ENCODE data around the gene PLAU.
A peak's percentile ranks its signal among the peaks of the same experiment; 100 is the strongest.
"Not testable (repeated sequence)": the region's sequence is repeated elsewhere in the genome, so short reads cannot be mapped to it uniquely, and the experiment has no call there.

The PLAU gene

GRCh38 chr10:73940634-73941221 is 29.8 kb downstream of the PLAU start:
- no peaks in the 10 kb centered on the region for H3K9me3 Mint-ChIP-seq

GRCh38 chr10:73941300-73941699 is 30.4 kb downstream of the PLAU start:
- Mint-ChIP-seq H3K4me3 (peak overlapping the region; percentile 69), H3K27me3 (no peaks in the 10 kb centered on the region), H3K4me1 (peaks cover 9% of the 10 kb centered on the region), H3K36me3 (no peaks in the 10 kb centered on the region), H3K27ac (peak overlapping the region; percentile 72), H3K9me3 (no peaks in the 10 kb centered on the region)
- ATAC-seq, result no peak

More at GRCh38 chr10:73940634-73941221, 29.8 kb downstream of the PLAU start:
- Mint-ChIP-seq H3K4me1 (peaks cover 9% of the 10 kb centered on the region), H3K4me3 (peak overlapping the region; percentile 69), H3K27me3 (no peaks in the 10 kb centered on the region), H3K27ac (peak overlapping the region; percentile 72), H3K36me3 (no peaks in the 10 kb centered on the region)
- ATAC-seq, result peak; percentile 94

- H3K4me1 Mint-ChIP-seq, result peaks cover 9% of the 10 kb centered on the region
- no peaks in the 10 kb centered on the region for H3K27me3 Mint-ChIP-seq
- no peak overlapping the region for H3K27ac Mint-ChIP-seq
- H3K9me3 Mint-ChIP-seq, result no peaks in the 10 kb centered on the region
- no peak for ATAC-seq
- no peak overlapping the region for H3K4me3 Mint-ChIP-seq
- no peaks in the 10 kb centered on the region for H3K36me3 Mint-ChIP-seq
These were observed 33.6 kb downstream of the PLAU start for GRCh38 chr10:73944356-73945100.

GRCh38 chr10:73946253-73947145 is 35.6 kb downstream of the PLAU start:
- Mint-ChIP-seq H3K9me3 (no peaks in the 10 kb centered on the region), H3K27ac (no peak overlapping the region), H3K4me3 (no peak overlapping the region), H3K36me3 (no peaks in the 10 kb centered on the region), H3K27me3 (no peaks in the 10 kb centered on the region), H3K4me1 (no peaks in the 10 kb centered on the region)
- no peak for ATAC-seq

- no peak for ATAC-seq
- Mint-ChIP-seq H3K4me1 (no peaks in the 10 kb centered on the region), H3K27ac (no peak overlapping the region), H3K4me3 (no peak overlapping the region), H3K36me3 (no peaks in the 10 kb centered on the region), H3K27me3 (no peaks in the 10 kb centered on the region), H3K9me3 (no peaks in the 10 kb centered on the region)
These were observed 38.2 kb downstream of the PLAU start for GRCh38 chr10:73948947-73949633.

- H3K27ac Mint-ChIP-seq, result no peak overlapping the region
These were observed 39.4 kb downstream of the PLAU start for GRCh38 chr10:73950155-73950948.

GRCh38 chr10:73953665-73954064 is 42.7 kb downstream of the PLAU start:
- H3K9me3 Mint-ChIP-seq, result no peaks in the 10 kb centered on the region
- H3K4me1 Mint-ChIP-seq, result peaks cover 33% of the 10 kb centered on the region
- H3K27ac Mint-ChIP-seq, result peak overlapping the region; percentile 22
- no peak overlapping the region for H3K4me3 Mint-ChIP-seq
- H3K27me3 Mint-ChIP-seq, result no peaks in the 10 kb centered on the region
- no peaks in the 10 kb centered on the region for H3K36me3 Mint-ChIP-seq
- no peak for ATAC-seq

More at GRCh38 chr10:73950155-73950948, 39.4 kb downstream of the PLAU start:
- Mint-ChIP-seq H3K27me3 (no peaks in the 10 kb centered on the region), H3K4me3 (no peak overlapping the region), H3K9me3 (no peaks in the 10 kb centered on the region), H3K36me3 (no peaks in the 10 kb centered on the region), H3K4me1 (peaks cover 3% of the 10 kb centered on the region)
- no peak for ATAC-seq

GRCh38 chr10:73954737-73955136 is 43.8 kb downstream of the PLAU start:
- Mint-ChIP-seq H3K4me1 (peaks cover 44% of the 10 kb centered on the region), H3K36me3 (no peaks in the 10 kb centered on the region), H3K27me3 (no peaks in the 10 kb centered on the region), H3K27ac (peak overlapping the region; percentile 95), H3K9me3 (no peaks in the 10 kb centered on the region), H3K4me3 (no peak overlapping the region)
- ATAC-seq, result no peak

- Mint-ChIP-seq H3K4me1 (peaks cover 54% of the 10 kb centered on the region), H3K4me3 (peak overlapping the region; percentile 26), H3K27me3 (no peaks in the 10 kb centered on the region)
These were observed 44.8 kb downstream of the PLAU start for GRCh38 chr10:73955719-73956118.

GRCh38 chr10:73956476-73957359 is 45.8 kb downstream of the PLAU start:
- ATAC-seq, result peak; percentile 88
- H3K4me3 Mint-ChIP-seq, result peak overlapping the region; percentile 66
- peaks cover 61% of the 10 kb centered on the region for H3K4me1 Mint-ChIP-seq
- H3K9me3 Mint-ChIP-seq, result no peaks in the 10 kb centered on the region
- no peaks in the 10 kb centered on the region for H3K27me3 Mint-ChIP-seq
- H3K27ac Mint-ChIP-seq, result peak overlapping the region; percentile 95
- no peaks in the 10 kb centered on the region for H3K36me3 Mint-ChIP-seq

More at GRCh38 chr10:73955719-73956118, 44.8 kb downstream of the PLAU start:
- Mint-ChIP-seq H3K9me3 (no peaks in the 10 kb centered on the region), H3K36me3 (no peaks in the 10 kb centered on the region), H3K27ac (peak overlapping the region; percentile 95)
- no peak for ATAC-seq

GRCh38 chr10:73959484-73960243 is 48.7 kb downstream of the PLAU start:
- Mint-ChIP-seq H3K27me3 (no peaks in the 10 kb centered on the region), H3K4me1 (peaks cover 61% of the 10 kb centered on the region), H3K4me3 (no peak overlapping the region), H3K9me3 (no peaks in the 10 kb centered on the region), H3K36me3 (no peaks in the 10 kb centered on the region), H3K27ac (peak overlapping the region; percentile 95)
- ATAC-seq, result no peak

- Mint-ChIP-seq H3K4me3 (no peak overlapping the region), H3K36me3 (no peaks in the 10 kb centered on the region), H3K9me3 (no peaks in the 10 kb centered on the region), H3K27me3 (no peaks in the 10 kb centered on the region), H3K27ac (no peak overlapping the region), H3K4me1 (peaks cover 38% of the 10 kb centered on the region)
- no peak for ATAC-seq
These were observed 51.5 kb downstream of the PLAU start for GRCh38 chr10:73962386-73962785.

GRCh38 chr10:73963533-73963932 is 52.6 kb downstream of the PLAU start:
- not testable (repeated sequence) for H3K36me3 Mint-ChIP-seq, H3K9me3 Mint-ChIP-seq, H3K4me3 Mint-ChIP-seq, H3K27ac Mint-ChIP-seq, H3K27me3 Mint-ChIP-seq, ATAC-seq
- peaks cover 28% of the 10 kb centered on the region for H3K4me1 Mint-ChIP-seq

Measured in stimulated activated memory B cell treated with anti-CD40 and anti-IgM and Interleukin-4, amounts not matched to agents 10 μg/mL and 1 μg/mL and 100 μg/mL, for 72 hours (primary cell).